ENCODE results near the gene CDC42BPB.

GRCh38 chr14:102883554-102883953 is 173.8 kb downstream of the CDC42BPB start:
- TF ChIP-seq CTCF (IDR thresholded peaks at IDR 0.05) (no peak), POLR2AphosphoS5 (IDR thresholded peaks at IDR 0.05) (no peak)

Data from breast epithelium (tissue), 3 donors.